ENCODE measurements around the gene DNM3.

DNM3 gene

DNA sequence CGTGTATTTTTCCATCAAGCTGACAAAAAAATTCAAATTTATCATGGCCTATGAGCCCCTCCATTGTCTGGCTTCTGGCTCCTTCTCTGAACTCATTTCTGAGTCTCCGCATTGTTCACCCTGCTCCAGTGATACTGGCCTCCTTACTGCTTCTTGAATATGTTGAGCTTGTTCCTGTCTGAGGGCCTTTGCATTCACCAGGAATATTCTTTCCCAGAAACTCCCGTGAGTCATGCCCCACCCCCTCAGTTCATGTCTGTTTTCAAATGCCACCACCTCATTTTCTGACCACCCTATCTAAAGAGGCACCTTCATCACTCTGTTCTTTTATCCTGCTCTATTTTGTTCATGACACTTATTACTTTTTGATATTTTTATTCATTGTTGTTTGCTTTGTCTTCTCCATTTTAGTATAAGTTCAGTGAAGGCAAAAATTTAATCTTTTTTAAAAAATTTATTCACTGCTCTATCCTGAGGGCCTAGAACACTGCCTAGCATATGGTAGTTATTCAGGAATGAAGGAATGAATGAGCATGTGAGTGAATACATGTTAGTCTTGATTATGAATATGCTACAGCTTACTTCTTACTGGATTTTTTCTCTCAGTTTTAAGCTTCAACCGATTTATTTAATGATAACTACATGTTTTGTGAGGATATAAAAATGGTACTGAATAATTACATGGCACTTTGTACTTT is 438.8 kb downstream of the DNM3 start (continued):
- TF ChIP-seq ZNF426 (tag by site-specific recombination; IDR thresholded peaks at IDR 0.05) (no peak), ZNF23 (tag by site-specific recombination; IDR thresholded peaks at IDR 0.05; ENCODE audit: borderline replicate concordance) (no peak)
- TF ChIP-seq, protein P1, sequence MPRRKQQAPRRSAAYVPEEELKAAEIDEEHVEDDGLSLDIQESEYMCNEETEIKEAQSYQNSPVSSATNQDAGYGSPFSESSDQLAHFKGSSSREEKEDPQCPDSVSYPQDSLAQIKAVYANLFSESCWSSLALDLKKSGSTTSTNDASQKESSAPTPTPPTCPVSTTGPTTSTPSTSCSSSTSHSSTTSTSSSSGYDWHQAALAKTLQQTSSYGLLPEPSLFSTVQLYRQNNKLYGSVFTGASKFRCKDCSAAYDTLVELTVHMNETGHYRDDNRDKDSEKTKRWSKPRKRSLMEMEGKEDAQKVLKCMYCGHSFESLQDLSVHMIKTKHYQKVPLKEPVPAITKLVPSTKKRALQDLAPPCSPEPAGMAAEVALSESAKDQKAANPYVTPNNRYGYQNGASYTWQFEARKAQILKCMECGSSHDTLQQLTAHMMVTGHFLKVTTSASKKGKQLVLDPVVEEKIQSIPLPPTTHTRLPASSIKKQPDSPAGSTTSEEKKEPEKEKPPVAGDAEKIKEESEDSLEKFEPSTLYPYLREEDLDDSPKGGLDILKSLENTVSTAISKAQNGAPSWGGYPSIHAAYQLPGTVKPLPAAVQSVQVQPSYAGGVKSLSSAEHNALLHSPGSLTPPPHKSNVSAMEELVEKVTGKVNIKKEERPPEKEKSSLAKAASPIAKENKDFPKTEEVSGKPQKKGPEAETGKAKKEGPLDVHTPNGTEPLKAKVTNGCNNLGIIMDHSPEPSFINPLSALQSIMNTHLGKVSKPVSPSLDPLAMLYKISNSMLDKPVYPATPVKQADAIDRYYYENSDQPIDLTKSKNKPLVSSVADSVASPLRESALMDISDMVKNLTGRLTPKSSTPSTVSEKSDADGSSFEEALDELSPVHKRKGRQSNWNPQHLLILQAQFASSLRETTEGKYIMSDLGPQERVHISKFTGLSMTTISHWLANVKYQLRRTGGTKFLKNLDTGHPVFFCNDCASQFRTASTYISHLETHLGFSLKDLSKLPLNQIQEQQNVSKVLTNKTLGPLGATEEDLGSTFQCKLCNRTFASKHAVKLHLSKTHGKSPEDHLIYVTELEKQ (tag by site-specific recombination; IDR thresholded peaks at IDR 0.05; ENCODE audit: borderline replicate concordance): no peak

DNA sequence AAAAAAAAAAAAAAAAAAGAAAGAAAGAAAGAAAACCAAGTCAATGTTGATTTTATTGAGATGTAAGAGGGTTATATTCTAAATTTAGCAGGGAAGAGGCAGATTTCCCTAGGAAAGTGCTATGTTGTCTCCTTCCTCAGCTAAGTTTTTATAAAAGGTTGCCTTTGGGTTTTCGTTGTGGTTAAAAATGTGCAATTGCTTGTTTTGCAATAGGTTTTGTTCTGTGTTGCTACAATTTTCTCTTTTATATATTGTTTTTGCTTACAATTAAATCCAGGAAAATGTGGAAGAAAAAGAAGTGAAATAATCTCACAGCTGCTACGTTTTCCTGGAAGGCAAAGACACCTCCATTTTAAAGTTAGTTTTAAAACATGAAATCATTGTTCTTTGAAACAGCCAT is 442.5 kb downstream of the DNM3 start:
- no peaks in the 10 kb centered on the region; the same call in 1 of the 2 replicates for H3K4me1 ChIP-seq (ENCODE audit: control insufficient read depth, insufficient read depth, low read length)
- H3K27ac ChIP-seq (ENCODE audit: extremely low read depth, low read depth, low read length): no peak overlapping the region
- no peaks in the 10 kb centered on the region for H3K36me3 ChIP-seq (ENCODE audit: control insufficient read depth in 2 of 2, insufficient read depth in 1 of 2, low read length in 2 of 2)
- H3K4me3 ChIP-seq (ENCODE audit: low read depth, low read length): no peak overlapping the region
- POLR2A ChIA-PET: no interaction called here
- TF ChIP-seq ZNF155 (tag by site-specific recombination; IDR thresholded peaks at IDR 0.05) (no peak), ZNF670 (tag by site-specific recombination; IDR thresholded peaks at IDR 0.05; ENCODE audit: low read depth) (no peak), IKZF3 (tag by site-specific recombination; IDR thresholded peaks at IDR 0.05) (no peak), ZNF354C (tag by site-specific recombination; IDR thresholded peaks at IDR 0.05; ENCODE audit: borderline replicate concordance, low read depth) (no peak), ZNF776 (tag by site-specific recombination; IDR thresholded peaks at IDR 0.05; ENCODE audit: borderline replicate concordance) (no peak), ZNF248 (tag by site-specific recombination; IDR thresholded peaks at IDR 0.05) (no peak), ZNF391 (tag by site-specific recombination; IDR thresholded peaks at IDR 0.05; ENCODE audit: borderline replicate concordance, low read depth) (no peak), ZNF514 (tag by site-specific recombination; IDR thresholded peaks at IDR 0.05) (no peak), ZNF175 (tag by site-specific recombination; IDR thresholded peaks at IDR 0.05) (no peak), ZSCAN16 (tag by site-specific recombination; IDR thresholded peaks at IDR 0.05) (no peak), ZXDB (tag by site-specific recombination; IDR thresholded peaks at IDR 0.05) (no peak)
- TF ChIP-seq, protein P2, sequence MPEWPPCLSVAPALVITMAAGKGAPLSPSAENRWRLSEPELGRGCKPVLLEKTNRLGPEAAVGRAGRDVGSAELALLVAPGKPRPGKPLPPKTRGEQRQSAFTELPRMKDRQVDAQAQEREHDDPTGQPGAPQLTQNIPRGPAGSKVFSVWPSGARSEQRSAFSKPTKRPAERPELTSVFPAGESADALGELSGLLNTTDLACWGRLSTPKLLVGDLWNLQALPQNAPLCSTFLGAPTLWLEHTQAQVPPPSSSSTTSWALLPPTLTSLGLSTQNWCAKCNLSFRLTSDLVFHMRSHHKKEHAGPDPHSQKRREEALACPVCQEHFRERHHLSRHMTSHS (tag by site-specific recombination; IDR thresholded peaks at IDR 0.05): no peak
- CTCF ChIA-PET: interaction anchor here (0.6 to 0.7 kb wide), 3 partner anchors 42 to 203 kb away, joined by 3 to 4 read pairs (median 3); no protein-coding TSS in a partner anchor
- H3K9me3 ChIP-seq (ENCODE audit: control insufficient read depth, insufficient read depth, low read depth, low read length): no peaks in the 10 kb centered on the region

DNA sequence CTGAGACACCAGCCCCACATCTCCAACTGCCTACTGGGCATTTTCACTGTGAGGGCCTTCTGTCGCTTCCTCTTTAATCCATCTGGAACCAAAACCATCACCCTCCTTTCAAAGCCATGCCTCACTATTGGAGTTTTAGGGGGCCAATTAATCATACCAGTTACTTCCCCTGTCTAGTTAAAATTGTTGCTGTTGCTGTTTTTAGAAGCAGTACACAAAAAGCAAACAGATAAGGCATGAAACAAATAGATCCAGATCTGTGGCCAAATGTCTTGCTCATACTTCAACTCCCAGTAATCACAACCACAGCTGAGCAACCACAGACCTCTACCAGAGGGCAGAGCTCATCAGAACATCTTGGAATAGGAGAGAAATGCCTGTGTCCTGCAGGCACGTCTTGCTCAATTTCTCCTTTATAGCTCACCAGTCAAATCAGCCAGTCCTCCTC is 445.4 kb downstream of the DNM3 start:
- H3K27ac ChIP-seq (ENCODE audit: extremely low read depth, low read depth, low read length): no peak overlapping the region
- ChIA-PET CTCF (no interaction called here), POLR2A (no interaction called here)
- no peak overlapping the region for H3K4me3 ChIP-seq (ENCODE audit: low read depth, low read length)
- H3K36me3 ChIP-seq (ENCODE audit: control insufficient read depth in 2 of 2, insufficient read depth in 1 of 2, low read length in 2 of 2): no peaks in the 10 kb centered on the region
- H3K9me3 ChIP-seq (ENCODE audit: control insufficient read depth, insufficient read depth, low read depth, low read length): no peaks in the 10 kb centered on the region
- no peaks in the 10 kb centered on the region for H3K4me1 ChIP-seq (ENCODE audit: control insufficient read depth, insufficient read depth, low read length)
- TF ChIP-seq REPIN1 (tag by site-specific recombination; IDR thresholded peaks at IDR 0.05; ENCODE audit: low read depth) (no peak), ZNF157 (tag by site-specific recombination; IDR thresholded peaks at IDR 0.05) (no peak), KLF16 (tag by site-specific recombination; IDR thresholded peaks at IDR 0.05) (no peak), ZNF146 (tag by site-specific recombination; IDR thresholded peaks at IDR 0.05) (no peak), SP7 (tag by site-specific recombination; IDR thresholded peaks at IDR 0.05) (no peak), ZNF426 (tag by site-specific recombination; IDR thresholded peaks at IDR 0.05) (no peak), ZNF837 (tag by site-specific recombination; IDR thresholded peaks at IDR 0.05) (no peak)
